Glutamatergic neuron (in vitro differentiated cells): ENCODE data around the gene PLEKHA5. TPM values are rescaled to one million over a fixed set of nuclear protein-coding genes. Genes with fewer than 3 reads are reported as not detected.

Experiments used
- DNase-seq: peaks from one replicate; pipeline ENCODE4 v3.0.0; 2022
- H3K27ac Mint-ChIP-seq: one replicate; pipeline ENCODE4 v1.8.0; 2020; ENCODE audit warnings: mild to moderate bottlenecking, mixed read lengths, inconsistent platforms; ENCODE audit not compliant: unreplicated experiment
- H3K27me3 Mint-ChIP-seq: one replicate; pipeline ENCODE4 v1.8.0; 2020; ENCODE audit warnings: mild to moderate bottlenecking, moderate library complexity, mixed read lengths, inconsistent platforms; ENCODE audit not compliant: unreplicated experiment
- H3K36me3 Mint-ChIP-seq: one replicate; pipeline ENCODE4 v1.8.0; 2020; ENCODE audit warnings: mild to moderate bottlenecking, mixed read lengths, inconsistent platforms; ENCODE audit not compliant: unreplicated experiment
- H3K4me1 Mint-ChIP-seq: one replicate; pipeline ENCODE4 v1.8.0; 2020; ENCODE audit warnings: mild to moderate bottlenecking, low read depth, mixed read lengths, inconsistent platforms; ENCODE audit not compliant: unreplicated experiment
- H3K4me3 Mint-ChIP-seq: one replicate; pipeline ENCODE4 v1.8.0; 2020; ENCODE audit warnings: mild to moderate bottlenecking, mixed read lengths, inconsistent platforms; ENCODE audit not compliant: unreplicated experiment
- H3K9me3 Mint-ChIP-seq: one replicate; pipeline ENCODE4 v1.8.0; 2020; ENCODE audit warnings: mild to moderate bottlenecking, moderate library complexity, mixed read lengths, inconsistent platforms; ENCODE audit not compliant: unreplicated experiment
- total RNA-seq: library from RNA; stranded (reverse); fragmentation: NEBNext Ultra II Directional; extraction: Animal tissue kit (Norgen Biotek cat#: 25700); gene quantifications from one replicate; pipeline ENCODE4 v1.2.1, GENCODE V29; 2021; ENCODE audit not compliant: unreplicated experiment
- TF ChIP-seq, protein P1 (sequence below): fragments of 200-600 bp; sonication (generic); IDR thresholded peaks from one replicate; pipeline ENCODE4 v1.5.0; 2021; ENCODE audit not compliant: partially characterized antibody, unreplicated experiment

Gene PLEKHA5
- total RNA-seq, 1 donor from 2014 or later = 314 TPM

DNA sequence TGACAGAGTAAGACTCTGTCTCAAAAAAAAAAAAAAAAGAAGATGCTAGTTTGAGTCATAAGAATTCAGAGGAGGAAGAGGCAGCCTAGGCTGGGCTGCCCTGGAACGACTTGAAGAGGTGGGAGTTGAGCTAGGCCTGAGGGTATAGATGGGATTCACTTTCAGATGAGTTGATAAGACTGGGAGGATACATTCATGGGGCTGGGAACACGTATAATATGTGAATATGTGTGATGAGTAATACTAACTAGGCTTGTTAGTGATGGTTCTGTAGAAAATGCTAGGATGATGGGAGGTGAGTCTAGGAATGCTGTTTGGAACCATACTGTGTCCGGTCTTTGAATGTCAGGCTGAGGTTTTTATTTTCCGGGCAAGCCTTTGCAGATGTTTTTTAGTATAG is 9.0 kb downstream of the PLEKHA5 start:
- Mint-ChIP-seq H3K4me1 (peaks cover 43% of the 10 kb centered on the region), H3K9me3 (peaks cover 3% of the 10 kb centered on the region), H3K36me3 (peaks cover 10% of the 10 kb centered on the region), H3K27me3 (peaks cover 11% of the 10 kb centered on the region), H3K4me3 (peak overlapping the region; percentile 34), H3K27ac (peak overlapping the region; percentile 28)
- TF ChIP-seq, protein P1, sequence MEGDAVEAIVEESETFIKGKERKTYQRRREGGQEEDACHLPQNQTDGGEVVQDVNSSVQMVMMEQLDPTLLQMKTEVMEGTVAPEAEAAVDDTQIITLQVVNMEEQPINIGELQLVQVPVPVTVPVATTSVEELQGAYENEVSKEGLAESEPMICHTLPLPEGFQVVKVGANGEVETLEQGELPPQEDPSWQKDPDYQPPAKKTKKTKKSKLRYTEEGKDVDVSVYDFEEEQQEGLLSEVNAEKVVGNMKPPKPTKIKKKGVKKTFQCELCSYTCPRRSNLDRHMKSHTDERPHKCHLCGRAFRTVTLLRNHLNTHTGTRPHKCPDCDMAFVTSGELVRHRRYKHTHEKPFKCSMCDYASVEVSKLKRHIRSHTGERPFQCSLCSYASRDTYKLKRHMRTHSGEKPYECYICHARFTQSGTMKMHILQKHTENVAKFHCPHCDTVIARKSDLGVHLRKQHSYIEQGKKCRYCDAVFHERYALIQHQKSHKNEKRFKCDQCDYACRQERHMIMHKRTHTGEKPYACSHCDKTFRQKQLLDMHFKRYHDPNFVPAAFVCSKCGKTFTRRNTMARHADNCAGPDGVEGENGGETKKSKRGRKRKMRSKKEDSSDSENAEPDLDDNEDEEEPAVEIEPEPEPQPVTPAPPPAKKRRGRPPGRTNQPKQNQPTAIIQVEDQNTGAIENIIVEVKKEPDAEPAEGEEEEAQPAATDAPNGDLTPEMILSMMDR = no peak
- DNase-seq = no peak

- Mint-ChIP-seq H3K27ac (peak overlapping the region; percentile 28), H3K4me1 (peaks cover 39% of the 10 kb centered on the region), H3K36me3 (peaks cover 10% of the 10 kb centered on the region)
Measured at GRCh38 chr12:19138956-19139355, 9.4 kb downstream of the PLEKHA5 start.

GRCh38 chr12:19139615-19140194 is 10.2 kb downstream of the PLEKHA5 start:
- TF ChIP-seq, protein P1 = no peak
- Mint-ChIP-seq H3K9me3 (no peaks in the 10 kb centered on the region), H3K27me3 (peaks cover 8% of the 10 kb centered on the region), H3K27ac (no peak overlapping the region), H3K36me3 (peaks cover 10% of the 10 kb centered on the region), H3K4me1 (peaks cover 38% of the 10 kb centered on the region), H3K4me3 (peak overlapping the region; percentile 16)
- no peak for DNase-seq

More at GRCh38 chr12:19138956-19139355, 9.4 kb downstream of the PLEKHA5 start:
- H3K4me3 Mint-ChIP-seq = peak overlapping the region; percentile 34
- H3K27me3 Mint-ChIP-seq = peaks cover 11% of the 10 kb centered on the region
- TF ChIP-seq, protein P1 = no peak
- DNase-seq = no peak
- H3K9me3 Mint-ChIP-seq = peaks cover 1% of the 10 kb centered on the region

DNA sequence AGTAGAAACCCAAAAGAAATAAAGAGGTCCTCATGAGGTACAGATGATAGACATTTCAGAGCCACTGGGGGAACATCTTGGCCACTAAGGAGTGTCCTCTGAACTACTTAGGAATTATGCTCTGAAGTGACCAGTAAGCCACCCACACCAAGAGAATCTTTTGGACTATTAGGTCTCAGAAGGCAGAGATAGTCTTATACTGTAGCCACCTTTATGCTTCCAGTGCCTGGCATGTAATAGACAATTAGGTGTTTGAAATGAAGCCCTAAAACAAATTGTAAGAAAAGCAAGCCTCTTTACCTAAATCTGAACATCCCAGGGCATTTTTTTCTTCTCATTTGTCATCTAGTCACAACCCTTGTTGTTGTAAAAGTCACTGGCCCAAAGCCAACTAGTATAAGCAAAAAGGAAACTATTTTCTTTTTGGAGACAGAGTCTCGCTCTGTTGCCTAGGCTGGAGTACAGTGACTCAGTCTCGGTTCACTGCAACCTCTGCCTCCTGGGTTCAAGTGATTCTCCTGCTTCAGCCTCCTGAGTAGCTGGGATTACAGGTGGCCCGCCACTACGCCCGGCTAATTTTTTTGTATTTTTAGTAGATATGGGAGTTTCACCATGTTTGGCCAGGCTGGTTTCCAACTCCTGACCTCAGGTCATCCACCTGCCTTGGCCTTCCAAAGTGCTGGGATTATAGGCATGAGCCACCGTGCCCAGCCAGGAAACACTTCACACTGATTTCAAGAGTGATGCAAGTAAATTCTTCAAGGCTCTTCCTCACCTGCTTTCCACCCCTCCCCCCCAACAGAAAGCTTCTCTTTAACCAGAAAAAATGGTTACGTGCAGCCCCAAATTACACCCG is 11.1 kb downstream of the PLEKHA5 start:
- no peak for DNase-seq
- H3K27ac Mint-ChIP-seq = no peak overlapping the region
- no peaks in the 10 kb centered on the region for H3K9me3 Mint-ChIP-seq
- TF ChIP-seq, protein P1 = no peak
- H3K4me3 Mint-ChIP-seq = no peak overlapping the region
- peaks cover 31% of the 10 kb centered on the region for H3K4me1 Mint-ChIP-seq
- H3K36me3 Mint-ChIP-seq = peaks cover 10% of the 10 kb centered on the region
- H3K27me3 Mint-ChIP-seq = peaks cover 8% of the 10 kb centered on the region

- Mint-ChIP-seq H3K4me3 (no peak overlapping the region), H3K9me3 (peaks cover 3% of the 10 kb centered on the region), H3K27me3 (peaks cover 8% of the 10 kb centered on the region), H3K27ac (no peak overlapping the region), H3K4me1 (peaks cover 31% of the 10 kb centered on the region), H3K36me3 (peaks cover 10% of the 10 kb centered on the region)
- DNase-seq = no peak
- TF ChIP-seq, protein P1 = no peak
Measured at GRCh38 chr12:19142499-19142898, 13.0 kb downstream of the PLEKHA5 start.
